ENCODE measurements around the gene IL3.

- TF ChIP-seq EZH2 (IDR thresholded peaks at IDR 0.05) (no peak), POLR2AphosphoS5 (IDR thresholded peaks at IDR 0.05; ENCODE audit: borderline replicate concordance, low read depth, low read length) (no peak)
Observed at GRCh38 chr5:132109494-132110053, 49.1 kb downstream of the IL3 start.
